ENCODE measurements around the gene PTGES.

The PTGES gene

GRCh38 chr9:129748249-129748648, 4.6 kb downstream of the PTGES start:
- peaks cover 0 to 6% of the 10 kb centered on the region in 2 donors for H3K27me3 ChIP-seq (ENCODE audit: control insufficient read depth in 2 of 2, insufficient read depth in 2 of 2, low read length in 2 of 2)
- peaks cover 11 to 19% of the 10 kb centered on the region in 2 donors for H3K4me1 ChIP-seq (ENCODE audit: control insufficient read depth in 2 of 2, insufficient read depth in 2 of 2, low read length in 2 of 2)
- H3K9ac ChIP-seq (ENCODE audit: low read depth in 1 of 2, low read length in 2 of 2) = no peak overlapping the region
- no peaks in the 10 kb centered on the region for H3K9me3 ChIP-seq (ENCODE audit: control insufficient read depth in 2 of 2, low read length in 2 of 2)
- no peaks in the 10 kb centered on the region for H3K36me3 ChIP-seq (ENCODE audit: control insufficient read depth in 2 of 2, insufficient read depth in 2 of 2, low read length in 2 of 2)
- no peak overlapping the region for H3K27ac ChIP-seq (ENCODE audit: low read depth in 2 of 2, low read length in 2 of 2)
- no peak overlapping the region for H3K4me3 ChIP-seq (ENCODE audit: low read length in 2 of 2)

DNA sequence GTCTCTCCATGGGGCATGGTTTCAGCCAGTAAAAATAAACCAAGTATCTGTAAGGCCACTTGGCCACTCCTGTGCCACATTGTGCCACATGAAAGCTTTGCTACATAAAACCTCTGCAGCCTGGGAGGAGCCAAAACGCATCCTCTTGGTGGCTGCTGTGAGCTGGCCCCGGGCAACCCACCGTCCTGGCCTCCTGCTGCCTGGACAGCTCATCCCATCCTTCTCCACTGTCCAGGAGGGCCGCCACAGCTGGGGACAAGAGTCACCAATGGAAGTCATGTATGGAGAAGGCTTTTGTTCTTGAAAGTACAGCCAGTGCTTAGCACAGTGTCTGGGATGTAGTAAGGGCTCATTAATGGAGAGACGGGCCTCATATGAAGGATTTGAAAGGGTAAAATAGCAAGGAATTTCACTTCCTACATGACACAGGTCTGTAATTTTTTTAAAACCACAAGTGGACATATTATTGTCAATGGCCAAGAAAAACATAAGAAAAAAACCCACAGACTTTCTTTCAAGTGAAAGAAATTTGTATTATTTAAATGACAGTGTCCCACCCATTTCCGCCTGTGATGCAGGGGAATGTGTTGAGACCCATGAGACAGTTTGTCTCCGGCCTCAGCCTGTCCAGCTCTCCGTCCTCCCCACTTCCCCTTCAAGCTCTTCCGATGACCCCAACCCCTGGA, 6.6 kb downstream of the PTGES start:
- no peak overlapping the region for H3K27ac ChIP-seq (ENCODE audit: low read depth in 2 of 2, low read length in 2 of 2)
- no peaks in the 10 kb centered on the region for H3K9me3 ChIP-seq (ENCODE audit: control insufficient read depth in 2 of 2, low read length in 2 of 2)
- H3K4me1 ChIP-seq (ENCODE audit: control insufficient read depth in 2 of 2, insufficient read depth in 2 of 2, low read length in 2 of 2) = no peaks in the 10 kb centered on the region
- no peak overlapping the region for H3K4me3 ChIP-seq (ENCODE audit: low read length in 2 of 2)
- H3K36me3 ChIP-seq (ENCODE audit: control insufficient read depth in 2 of 2, insufficient read depth in 2 of 2, low read length in 2 of 2) = no peaks in the 10 kb centered on the region
- H3K9ac ChIP-seq (ENCODE audit: low read depth in 1 of 2, low read length in 2 of 2) = no peak overlapping the region
- H3K27me3 ChIP-seq (ENCODE audit: control insufficient read depth in 2 of 2, insufficient read depth in 2 of 2, low read length in 2 of 2) = no peaks in the 10 kb centered on the region

DNA sequence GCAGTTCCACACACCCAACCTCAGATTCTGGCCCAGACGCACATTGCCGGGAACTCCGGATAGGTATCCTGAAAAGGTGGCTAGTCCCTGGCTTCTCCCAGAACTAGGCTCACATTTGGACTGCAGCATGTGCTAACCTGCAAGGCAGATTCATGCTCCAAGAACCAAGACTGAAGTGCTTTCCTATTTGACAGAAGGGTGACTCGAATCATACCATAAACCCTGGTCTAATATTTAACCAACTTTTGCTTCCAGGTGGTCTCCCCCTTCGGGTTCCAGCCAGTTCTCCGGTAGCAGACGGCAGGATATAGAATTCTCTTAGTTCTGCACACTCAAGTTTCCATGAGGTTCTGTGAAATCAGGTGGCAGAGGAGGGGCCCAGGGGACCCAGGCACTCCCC, 7.6 kb downstream of the PTGES start:
- H3K9me3 ChIP-seq (ENCODE audit: control insufficient read depth in 2 of 2, low read length in 2 of 2) = no peaks in the 10 kb centered on the region
- H3K4me1 ChIP-seq (ENCODE audit: control insufficient read depth in 2 of 2, insufficient read depth in 2 of 2, low read length in 2 of 2) = no peaks in the 10 kb centered on the region
- no peaks in the 10 kb centered on the region for H3K27me3 ChIP-seq (ENCODE audit: control insufficient read depth in 2 of 2, insufficient read depth in 2 of 2, low read length in 2 of 2)
- no peak overlapping the region for H3K4me3 ChIP-seq (ENCODE audit: low read length in 2 of 2)
- H3K9ac ChIP-seq (ENCODE audit: low read depth in 1 of 2, low read length in 2 of 2) = no peak overlapping the region
- no peak overlapping the region for H3K27ac ChIP-seq (ENCODE audit: low read depth in 2 of 2, low read length in 2 of 2)
- H3K36me3 ChIP-seq (ENCODE audit: control insufficient read depth in 2 of 2, insufficient read depth in 2 of 2, low read length in 2 of 2) = no peaks in the 10 kb centered on the region

GRCh38 chr9:129740666-129741464, 12.0 kb downstream of the PTGES start:
- no peaks in the 10 kb centered on the region for H3K9me3 ChIP-seq (ENCODE audit: control insufficient read depth in 2 of 2, low read length in 2 of 2)
- H3K9ac ChIP-seq (ENCODE audit: low read depth in 1 of 2, low read length in 2 of 2) = no peak overlapping the region
- peaks cover 0 to 3% of the 10 kb centered on the region in 2 donors for H3K27me3 ChIP-seq (ENCODE audit: control insufficient read depth in 2 of 2, insufficient read depth in 2 of 2, low read length in 2 of 2)
- H3K36me3 ChIP-seq (ENCODE audit: control insufficient read depth in 2 of 2, insufficient read depth in 2 of 2, low read length in 2 of 2) = no peaks in the 10 kb centered on the region
- H3K4me1 ChIP-seq (ENCODE audit: control insufficient read depth in 2 of 2, insufficient read depth in 2 of 2, low read length in 2 of 2) = peaks cover 0 to 3% of the 10 kb centered on the region in 2 donors
- H3K27ac ChIP-seq (ENCODE audit: low read depth in 2 of 2, low read length in 2 of 2) = no peak overlapping the region
- H3K4me3 ChIP-seq (ENCODE audit: low read length in 2 of 2) = no peak overlapping the region

GRCh38 chr9:129740174-129740573, 12.7 kb downstream of the PTGES start:
- Histone ChIP-seq H3K9me3 (ENCODE audit: control insufficient read depth in 2 of 2, low read length in 2 of 2) (no peaks in the 10 kb centered on the region), H3K36me3 (ENCODE audit: control insufficient read depth in 2 of 2, insufficient read depth in 2 of 2, low read length in 2 of 2) (no peaks in the 10 kb centered on the region), H3K4me1 (ENCODE audit: control insufficient read depth in 2 of 2, insufficient read depth in 2 of 2, low read length in 2 of 2) (peaks cover 0 to 3% of the 10 kb centered on the region in 2 donors), H3K9ac (ENCODE audit: low read depth in 1 of 2, low read length in 2 of 2) (no peak overlapping the region), H3K27ac (ENCODE audit: low read depth in 2 of 2, low read length in 2 of 2) (no peak overlapping the region), H3K4me3 (ENCODE audit: low read length in 2 of 2) (no peak overlapping the region), H3K27me3 (ENCODE audit: control insufficient read depth in 2 of 2, insufficient read depth in 2 of 2, low read length in 2 of 2) (peaks cover 0 to 3% of the 10 kb centered on the region in 2 donors)

GRCh38 chr9:129739432-129739831, 13.4 kb downstream of the PTGES start:
- H3K4me1 ChIP-seq (ENCODE audit: control insufficient read depth in 2 of 2, insufficient read depth in 2 of 2, low read length in 2 of 2) = peaks cover 0 to 3% of the 10 kb centered on the region in 2 donors
- H3K27ac ChIP-seq (ENCODE audit: low read depth in 2 of 2, low read length in 2 of 2) = no peak overlapping the region
- H3K9ac ChIP-seq (ENCODE audit: low read depth in 1 of 2, low read length in 2 of 2) = no peak overlapping the region
- no peaks in the 10 kb centered on the region for H3K9me3 ChIP-seq (ENCODE audit: control insufficient read depth in 2 of 2, low read length in 2 of 2)
- H3K27me3 ChIP-seq (ENCODE audit: control insufficient read depth in 2 of 2, insufficient read depth in 2 of 2, low read length in 2 of 2) = peaks cover 0 to 3% of the 10 kb centered on the region in 2 donors
- H3K36me3 ChIP-seq (ENCODE audit: control insufficient read depth in 2 of 2, insufficient read depth in 2 of 2, low read length in 2 of 2) = no peaks in the 10 kb centered on the region
- no peak overlapping the region for H3K4me3 ChIP-seq (ENCODE audit: low read length in 2 of 2)

DNA sequence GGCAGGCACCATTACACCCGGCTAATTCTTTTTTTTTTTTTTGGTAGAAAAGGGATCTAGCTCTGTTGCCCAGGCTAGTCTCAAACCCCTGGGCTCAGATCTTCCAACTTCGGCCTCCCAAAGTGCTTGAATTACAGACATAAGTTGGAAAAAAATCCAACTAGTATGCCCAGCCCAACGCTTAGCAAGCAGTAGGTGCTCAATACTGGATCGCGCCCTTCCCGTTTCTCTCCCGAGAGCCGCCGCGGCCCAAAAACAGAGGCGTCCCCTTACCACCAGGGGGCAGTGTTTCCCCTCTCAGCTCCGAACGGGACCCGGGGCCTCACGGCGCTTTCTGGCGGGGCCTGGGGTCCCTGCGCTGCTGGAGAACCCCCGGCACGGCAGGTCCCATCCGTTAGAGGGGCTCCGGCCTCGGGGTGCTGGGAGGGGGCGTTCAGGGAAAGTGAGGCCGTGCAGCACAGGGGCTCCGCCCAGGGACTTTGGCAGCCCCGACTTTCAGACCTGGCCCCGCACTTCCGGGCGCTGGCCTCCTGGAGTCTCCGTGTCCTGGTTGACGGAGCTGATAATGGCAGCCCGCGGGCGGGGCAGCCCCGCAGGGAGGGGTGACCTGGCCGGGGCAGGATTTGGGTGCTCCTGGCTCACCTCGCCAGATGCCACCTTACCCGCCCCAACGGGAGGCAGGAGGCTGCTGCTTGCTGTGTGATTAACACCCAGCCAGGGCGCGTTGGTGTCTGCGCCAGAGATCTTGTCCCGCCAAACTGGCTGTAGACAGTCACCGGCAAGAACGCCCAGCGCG, 15.2 kb downstream of the PTGES start:
- Histone ChIP-seq H3K36me3 (ENCODE audit: control insufficient read depth in 2 of 2, insufficient read depth in 2 of 2, low read length in 2 of 2) (no peaks in the 10 kb centered on the region), H3K9ac (ENCODE audit: low read depth in 1 of 2, low read length in 2 of 2) (peak overlapping the region; percentile 44 to 76), H3K9me3 (ENCODE audit: control insufficient read depth in 2 of 2, low read length in 2 of 2) (no peaks in the 10 kb centered on the region), H3K4me1 (ENCODE audit: control insufficient read depth in 2 of 2, insufficient read depth in 2 of 2, low read length in 2 of 2) (peaks cover 0 to 3% of the 10 kb centered on the region in 2 donors), H3K27me3 (ENCODE audit: control insufficient read depth in 2 of 2, insufficient read depth in 2 of 2, low read length in 2 of 2) (peaks cover 0 to 3% of the 10 kb centered on the region in 2 donors), H3K27ac (ENCODE audit: low read depth in 2 of 2, low read length in 2 of 2) (peak overlapping the region; percentile 32 to 43), H3K4me3 (ENCODE audit: low read length in 2 of 2) (peak overlapping the region; percentile 69 to 72)

DNA sequence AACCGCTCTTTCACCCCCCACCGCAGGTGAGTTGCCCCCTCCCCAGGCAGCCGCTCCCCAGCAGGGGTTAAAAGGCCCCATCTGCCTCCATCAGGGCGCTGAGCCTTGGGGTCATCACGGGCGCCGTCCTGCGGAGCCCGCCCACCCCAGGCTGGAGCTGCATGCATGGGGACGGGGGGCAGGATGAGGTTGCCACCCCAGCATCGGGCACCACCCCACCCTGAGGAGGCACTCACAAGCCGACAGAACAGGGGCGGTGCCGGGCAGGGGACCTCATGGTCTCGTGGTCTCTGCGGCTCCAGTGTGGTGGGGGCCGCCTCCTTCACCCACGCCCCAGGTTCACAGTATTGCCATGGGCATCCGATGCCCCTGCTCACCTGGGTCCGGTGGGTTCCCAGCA, 16.5 kb downstream of the PTGES start:
- H3K4me3 ChIP-seq (ENCODE audit: low read length in 2 of 2) = no peak overlapping the region
- no peak overlapping the region for H3K27ac ChIP-seq (ENCODE audit: low read depth in 2 of 2, low read length in 2 of 2)
- H3K27me3 ChIP-seq (ENCODE audit: control insufficient read depth in 2 of 2, insufficient read depth in 2 of 2, low read length in 2 of 2) = peaks cover 0 to 3% of the 10 kb centered on the region in 2 donors
- no peak overlapping the region for H3K9ac ChIP-seq (ENCODE audit: low read depth in 1 of 2, low read length in 2 of 2)
- H3K9me3 ChIP-seq (ENCODE audit: control insufficient read depth in 2 of 2, low read length in 2 of 2) = no peaks in the 10 kb centered on the region
- peaks cover 0 to 3% of the 10 kb centered on the region in 2 donors for H3K4me1 ChIP-seq (ENCODE audit: control insufficient read depth in 2 of 2, insufficient read depth in 2 of 2, low read length in 2 of 2)
- H3K36me3 ChIP-seq (ENCODE audit: control insufficient read depth in 2 of 2, insufficient read depth in 2 of 2, low read length in 2 of 2) = no peaks in the 10 kb centered on the region

- Histone ChIP-seq H3K4me1 (ENCODE audit: control insufficient read depth in 2 of 2, insufficient read depth in 2 of 2, low read length in 2 of 2) (peaks cover 0 to 3% of the 10 kb centered on the region in 2 donors), H3K9me3 (ENCODE audit: control insufficient read depth in 2 of 2, low read length in 2 of 2) (no peaks in the 10 kb centered on the region), H3K27ac (ENCODE audit: low read depth in 2 of 2, low read length in 2 of 2) (no peak overlapping the region), H3K4me3 (ENCODE audit: low read length in 2 of 2) (no peak overlapping the region), H3K36me3 (ENCODE audit: control insufficient read depth in 2 of 2, insufficient read depth in 2 of 2, low read length in 2 of 2) (no peaks in the 10 kb centered on the region), H3K27me3 (ENCODE audit: control insufficient read depth in 2 of 2, insufficient read depth in 2 of 2, low read length in 2 of 2) (peaks cover 0 to 3% of the 10 kb centered on the region in 2 donors), H3K9ac (ENCODE audit: low read depth in 1 of 2, low read length in 2 of 2) (no peak overlapping the region)
These were observed 17.3 kb downstream of the PTGES start for GRCh38 chr9:129735546-129735945.

- Histone ChIP-seq H3K4me1 (ENCODE audit: control insufficient read depth in 2 of 2, insufficient read depth in 2 of 2, low read length in 2 of 2) (peaks cover 3 to 6% of the 10 kb centered on the region in 2 donors), H3K4me3 (ENCODE audit: low read length in 2 of 2) (no peak overlapping the region)
These were observed 19.2 kb downstream of the PTGES start for GRCh38 chr9:129733632-129733953.

More at GRCh38 chr9:129733632-129733953, 19.2 kb downstream of the PTGES start:
- H3K9me3 ChIP-seq (ENCODE audit: control insufficient read depth in 2 of 2, low read length in 2 of 2) = no peaks in the 10 kb centered on the region
- H3K9ac ChIP-seq (ENCODE audit: low read depth in 1 of 2, low read length in 2 of 2) = no peak overlapping the region
- peaks cover 0 to 3% of the 10 kb centered on the region in 2 donors for H3K27me3 ChIP-seq (ENCODE audit: control insufficient read depth in 2 of 2, insufficient read depth in 2 of 2, low read length in 2 of 2)
- no peak overlapping the region for H3K27ac ChIP-seq (ENCODE audit: low read depth in 2 of 2, low read length in 2 of 2)
- H3K36me3 ChIP-seq (ENCODE audit: control insufficient read depth in 2 of 2, insufficient read depth in 2 of 2, low read length in 2 of 2) = no peaks in the 10 kb centered on the region
